ENCODE measurements around the gene WASF3.

- no peak for TF ChIP-seq GATA3 (IDR thresholded peaks at IDR 0.05; ENCODE audit: low read depth, low read length)
- no peak for TF ChIP-seq GATA2 (IDR thresholded peaks at IDR 0.05; ENCODE audit: low read depth, low read length)
Observed at GRCh38 chr13:26541041-26541440, 16.4 kb upstream of the WASF3 start.
